Glomerular endothelial cell (primary cell): Measurements from ENCODE around the gene RALGPS1. TPM values are rescaled to one million over a fixed set of nuclear protein-coding genes. Genes with fewer than 3 reads are reported as not detected.

Experiments used
- DNase-seq: peaks from one replicate; pipeline ENCODE4 v3.0.0-alpha.2; 2011; ENCODE audit warnings: low read depth, low spot score; ENCODE audit errors: extremely low read depth
- total RNA-seq: library from RNA; depleted of rRNA; stranded (reverse); fragments of >200 nt; gene quantifications from 2 replicates; pipeline ENCODE4 v1.2.3, GENCODE V29; 2015

Gene RALGPS1
- total RNA-seq, 1 donor from 2014 or later = 7.2 TPM

DNA sequence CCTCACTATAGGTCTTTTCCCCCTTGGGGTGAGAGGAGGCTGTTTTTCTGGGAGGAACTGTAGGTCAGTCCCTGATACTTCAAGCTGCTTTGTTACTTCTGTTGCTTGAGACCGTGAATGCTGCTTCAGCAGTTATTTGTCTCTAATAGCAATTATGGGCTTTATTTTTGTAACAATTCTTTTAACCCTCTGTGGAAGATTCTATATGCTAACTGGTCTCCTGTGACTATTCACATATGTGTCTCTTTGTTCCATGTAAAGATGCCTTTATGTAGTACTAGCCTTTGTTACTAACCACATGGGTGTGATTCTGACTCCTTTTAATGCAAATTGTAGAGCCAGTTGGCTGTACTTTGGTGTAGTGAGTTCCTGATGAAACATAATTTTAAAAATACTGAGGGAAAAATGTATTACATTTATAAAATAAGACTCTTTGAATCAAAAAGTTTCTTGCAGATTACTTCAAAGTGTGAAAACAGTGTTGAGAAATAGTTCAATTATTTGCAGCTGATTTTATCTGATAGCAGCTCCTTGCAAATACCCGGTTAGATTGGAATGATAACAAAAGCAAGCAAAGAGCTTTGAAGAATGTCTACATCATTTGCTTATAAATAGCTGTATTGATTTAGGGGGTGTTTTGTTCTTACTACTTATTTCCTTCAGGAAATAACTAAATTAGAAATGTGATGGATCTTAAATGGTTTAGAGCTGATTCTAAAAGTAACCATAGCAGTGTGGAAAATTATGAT, 161.2 kb downstream of the RALGPS1 start:
- DNase-seq = no peak

DNA sequence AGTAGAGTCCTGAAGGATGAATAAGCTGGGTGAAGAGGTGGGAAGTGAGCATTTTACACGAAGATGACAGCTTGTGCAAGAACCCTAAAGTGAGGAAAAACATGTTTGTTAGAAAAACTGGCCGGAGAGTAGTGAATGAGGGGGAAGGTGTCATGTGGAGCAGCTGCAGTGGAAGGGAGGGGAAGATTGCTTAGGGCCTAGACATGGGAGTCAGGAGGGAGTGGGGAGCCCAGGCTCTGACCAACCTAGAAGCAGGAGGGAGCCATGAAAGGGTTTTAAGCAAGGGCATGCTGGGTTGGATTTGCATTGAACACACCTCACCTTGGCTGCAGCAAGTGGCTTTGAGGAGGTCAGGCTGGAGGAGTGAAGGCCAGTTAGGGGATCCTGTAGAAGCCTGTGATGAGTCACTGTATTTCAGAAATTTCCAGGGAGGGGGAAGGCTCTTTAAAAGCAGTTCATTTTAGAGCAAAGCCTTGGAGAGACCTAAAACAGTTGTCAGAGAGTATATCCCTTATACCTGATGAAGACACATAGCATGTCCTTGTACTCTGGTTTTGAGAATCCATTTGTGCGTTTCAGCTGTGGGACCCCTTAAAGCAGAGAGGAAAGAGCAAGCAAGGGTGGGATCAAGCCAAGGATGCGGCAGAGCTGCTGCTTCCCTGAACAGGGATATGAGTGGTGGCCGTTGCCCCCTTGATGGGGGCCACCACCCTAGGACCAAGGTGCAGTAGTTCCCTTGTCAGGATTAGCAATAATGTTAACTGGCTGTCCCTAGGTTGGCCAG, 162.5 kb downstream of the RALGPS1 start:
- no peak for DNase-seq

DNA sequence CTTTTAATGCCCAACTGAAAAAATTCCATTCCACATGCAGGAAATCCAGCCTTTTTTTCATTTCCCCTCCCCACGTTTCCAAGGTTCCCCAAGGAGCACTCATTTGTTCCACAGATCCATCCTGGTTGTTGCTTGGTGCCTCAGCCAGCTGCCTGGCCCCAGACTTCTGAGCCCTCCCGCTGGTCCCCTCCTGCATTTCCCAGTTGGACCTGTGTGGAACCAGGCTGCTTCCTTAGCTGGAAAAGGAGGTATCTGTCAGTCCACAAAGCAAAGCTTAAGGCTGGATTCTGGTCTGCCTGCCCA, 163.0 kb downstream of the RALGPS1 start:
- no peak for DNase-seq

DNA sequence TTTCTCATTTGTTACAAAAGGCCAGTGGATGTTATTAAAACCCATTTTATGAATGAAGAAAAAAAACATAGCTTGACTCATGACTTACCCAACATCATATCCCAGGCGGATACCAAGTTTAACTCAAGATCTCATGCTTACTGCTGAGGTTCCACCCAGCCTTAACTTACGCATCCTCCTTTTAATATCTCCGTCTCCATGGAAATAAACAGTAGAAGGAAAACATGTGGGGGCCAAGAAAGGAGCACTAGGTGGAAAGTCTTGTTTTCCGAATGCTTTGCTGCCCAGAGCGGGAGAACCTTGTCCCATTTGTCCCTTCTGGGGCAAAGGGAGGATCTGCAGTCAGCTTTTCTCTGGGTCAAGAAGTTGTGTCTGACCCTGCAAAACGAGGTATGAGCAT, 163.8 kb downstream of the RALGPS1 start:
- no peak for DNase-seq

DNA sequence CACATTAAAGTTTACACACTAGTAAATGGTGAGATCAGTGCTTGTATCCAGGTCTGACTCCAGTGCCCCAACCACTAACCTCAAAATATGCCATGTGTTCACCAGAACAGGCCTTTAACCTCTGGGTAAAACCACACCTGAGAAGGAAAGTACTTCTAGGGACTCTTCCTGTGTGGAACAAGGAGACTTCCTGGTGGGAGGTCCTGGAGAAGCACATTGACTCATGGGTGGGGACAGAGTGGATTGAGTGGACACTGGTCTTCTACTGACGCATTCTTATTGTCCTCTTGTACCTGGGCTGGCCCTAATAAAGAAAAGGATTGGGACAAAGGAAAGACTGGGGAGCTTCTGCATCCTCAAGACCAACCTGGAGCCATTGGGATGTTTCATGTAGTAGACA, 164.4 kb downstream of the RALGPS1 start:
- no peak for DNase-seq

DNA sequence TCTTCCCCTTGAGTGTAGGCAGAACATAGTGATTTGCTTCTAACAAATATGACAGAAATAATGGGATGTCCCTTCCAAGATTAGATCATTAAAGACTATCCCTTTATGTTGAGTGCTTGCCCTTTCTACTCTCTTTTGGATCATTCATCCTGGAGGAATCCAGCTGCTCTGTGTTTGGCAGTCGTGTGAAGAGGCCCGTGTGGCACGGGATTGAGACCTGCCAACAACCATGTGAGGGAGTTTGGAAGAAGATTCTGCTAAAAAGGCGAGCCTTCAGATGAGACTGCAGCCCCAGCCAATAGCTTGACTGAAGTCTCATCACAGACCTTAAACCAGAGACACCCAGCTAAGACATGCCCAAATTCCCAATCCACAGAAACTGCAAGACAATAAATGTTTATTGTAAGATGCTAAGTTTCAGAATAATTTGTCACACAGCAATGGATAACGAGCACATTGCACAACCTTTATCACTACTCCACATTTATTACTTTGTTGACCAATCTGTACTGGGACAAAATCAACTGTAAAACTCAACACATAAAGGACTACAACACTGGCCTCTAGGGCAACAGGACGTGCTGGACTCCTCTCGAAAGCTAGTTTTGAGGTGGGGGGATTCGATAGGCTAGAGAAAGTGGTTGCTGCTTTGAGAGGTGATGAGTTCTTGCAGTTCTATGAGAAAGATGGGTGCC, 165.0 kb downstream of the RALGPS1 start:
- DNase-seq = no peak

DNA sequence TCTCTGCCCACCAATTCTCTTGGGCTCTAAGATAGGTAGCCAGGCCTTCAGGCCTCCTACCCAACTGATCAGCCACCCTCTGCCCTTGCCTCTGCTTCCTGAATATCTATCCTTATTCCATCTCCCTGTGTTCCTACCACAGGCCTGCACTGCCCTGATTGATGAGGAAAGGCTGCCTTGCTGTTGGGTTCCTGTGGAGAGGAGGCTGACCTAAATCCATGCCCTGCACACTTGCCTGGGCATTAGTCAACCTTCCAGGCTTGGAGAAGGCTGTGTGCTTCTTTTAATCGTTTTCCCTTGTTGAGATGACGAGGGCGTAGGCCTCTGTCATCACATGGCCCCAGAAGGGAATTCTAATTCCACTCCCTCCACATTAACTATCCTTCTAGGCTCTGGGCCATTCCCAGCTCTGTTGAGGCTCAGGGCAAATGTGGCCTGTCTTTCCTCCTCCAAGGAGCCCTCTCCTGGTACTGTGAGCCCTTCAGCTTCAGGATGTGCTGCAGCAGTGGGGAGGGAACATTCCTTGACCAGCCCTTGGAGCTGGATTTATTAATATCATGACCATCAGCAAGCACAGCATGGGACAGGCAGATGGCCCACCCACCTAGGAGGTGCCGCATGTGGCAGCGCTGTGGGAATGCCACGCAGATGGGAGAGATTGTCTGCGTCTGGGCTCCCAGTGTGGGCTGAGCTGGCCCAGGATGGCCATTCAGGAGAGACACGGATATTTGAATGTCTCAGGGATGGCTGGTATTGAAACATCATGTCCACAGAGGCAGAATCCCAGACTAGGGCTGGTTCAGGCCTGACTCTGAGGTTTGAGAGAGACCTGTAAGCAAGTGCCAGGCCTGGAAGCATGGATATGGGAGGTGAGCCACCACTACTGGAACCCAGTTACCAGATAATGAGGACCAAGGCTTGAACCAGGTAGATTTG, 166.9 kb downstream of the RALGPS1 start:
- DNase-seq = no peak

DNA sequence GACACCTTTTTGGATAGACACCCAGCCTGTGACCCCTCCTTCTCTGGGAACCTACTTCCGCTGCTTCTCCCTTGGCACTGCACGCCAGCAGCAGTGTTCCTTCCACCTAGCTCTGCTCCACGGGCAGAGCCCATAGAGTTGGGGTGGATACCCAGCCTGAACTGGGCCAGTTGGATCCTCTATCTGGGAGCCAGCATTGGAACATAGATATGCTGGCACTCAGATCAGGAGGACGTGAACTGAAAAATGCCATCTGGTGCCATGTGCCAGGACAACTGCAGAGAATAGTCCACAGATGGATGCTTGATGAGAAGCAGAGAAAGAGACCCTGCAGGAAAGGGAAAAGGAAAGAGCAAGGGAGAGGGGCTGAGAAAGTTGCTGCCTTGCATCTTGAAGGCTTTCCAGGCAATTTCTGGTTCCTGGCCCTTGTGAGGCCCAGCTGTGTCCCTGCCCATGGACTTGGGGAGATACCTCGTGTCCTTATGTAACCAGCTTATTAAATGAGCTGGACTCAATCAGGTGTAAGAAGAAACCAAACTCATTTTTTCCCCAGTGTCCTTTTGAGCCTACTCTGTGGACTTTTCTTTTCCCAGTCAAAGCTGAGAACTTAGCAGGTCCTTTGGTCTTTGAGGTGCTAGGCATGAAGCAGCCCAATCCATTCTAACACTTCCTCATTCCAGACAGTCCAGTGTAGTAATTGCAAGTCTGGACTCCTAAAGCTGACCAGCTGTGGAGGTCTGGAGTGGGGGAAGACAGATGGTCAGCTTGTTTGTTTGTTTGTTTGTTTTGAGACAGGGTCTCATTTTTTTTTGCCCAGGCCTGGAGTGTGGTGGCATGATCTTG, 168.8 kb downstream of the RALGPS1 start:
- no peak for DNase-seq

DNA sequence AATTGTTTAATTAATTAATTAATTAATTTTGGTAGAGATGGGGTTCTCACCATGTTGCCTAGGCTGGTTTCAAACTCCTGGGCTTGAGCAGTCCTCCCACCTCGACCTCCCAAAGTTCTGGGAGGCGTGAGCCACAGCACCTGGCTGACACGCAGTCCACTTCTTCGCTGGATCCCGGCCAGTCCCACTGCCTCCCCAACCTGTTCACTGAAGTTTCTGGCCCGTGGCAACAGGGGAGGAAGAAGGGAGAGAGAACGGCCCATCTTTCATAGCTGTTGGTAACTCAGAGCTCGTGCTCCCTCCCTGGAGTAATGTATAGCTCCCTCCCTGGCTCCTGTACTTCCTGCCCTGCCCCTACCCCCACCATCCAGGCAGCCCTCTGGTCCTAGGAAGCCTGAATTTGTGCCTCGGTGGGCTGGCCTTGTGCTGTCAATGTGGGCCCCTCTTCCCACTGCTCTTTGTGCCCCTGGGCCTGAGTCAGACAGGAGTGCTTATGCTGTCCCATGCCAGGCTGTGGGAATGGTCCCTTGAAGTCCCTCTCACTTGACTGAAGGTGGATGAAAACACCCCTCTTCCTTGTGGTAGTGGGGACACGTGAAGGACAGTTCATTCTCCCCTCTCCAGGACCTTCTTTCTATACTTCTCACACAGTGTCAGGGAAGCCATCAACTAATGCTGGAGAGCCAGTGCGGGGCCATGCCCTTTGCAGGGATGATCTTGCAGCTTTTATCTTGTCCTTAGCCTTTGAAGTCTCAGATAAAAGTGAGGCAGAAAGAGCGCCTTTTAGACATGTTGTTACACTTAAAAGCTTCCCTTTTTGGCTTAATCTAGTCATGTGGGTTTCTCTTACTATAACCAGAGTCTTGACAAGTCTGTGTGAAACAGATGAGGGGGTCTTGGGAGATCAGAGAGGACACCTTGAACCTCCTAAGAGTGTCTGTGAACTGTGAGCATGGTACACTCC, 169.8 kb downstream of the RALGPS1 start:
- DNase-seq = no peak

DNA sequence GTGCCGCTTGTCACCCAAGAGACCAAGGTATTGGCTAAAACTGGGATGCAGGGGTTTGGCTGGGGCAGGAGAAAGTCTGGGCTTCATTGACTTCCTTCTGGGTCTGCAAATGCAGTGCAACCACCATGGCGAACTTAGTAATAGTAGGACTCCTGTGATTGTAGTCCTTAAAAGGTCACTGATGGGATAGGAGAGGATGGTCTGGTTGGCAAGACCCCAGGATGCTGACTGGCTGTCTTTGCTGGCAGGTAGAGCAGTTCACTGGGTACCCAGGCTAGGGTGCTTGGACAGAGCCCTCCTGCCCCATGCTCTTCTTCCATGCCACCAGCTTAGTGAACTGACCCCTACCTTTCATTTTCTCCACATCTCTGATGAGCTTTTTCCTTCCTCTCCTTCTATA, 170.6 kb downstream of the RALGPS1 start:
- DNase-seq = no peak

DNA sequence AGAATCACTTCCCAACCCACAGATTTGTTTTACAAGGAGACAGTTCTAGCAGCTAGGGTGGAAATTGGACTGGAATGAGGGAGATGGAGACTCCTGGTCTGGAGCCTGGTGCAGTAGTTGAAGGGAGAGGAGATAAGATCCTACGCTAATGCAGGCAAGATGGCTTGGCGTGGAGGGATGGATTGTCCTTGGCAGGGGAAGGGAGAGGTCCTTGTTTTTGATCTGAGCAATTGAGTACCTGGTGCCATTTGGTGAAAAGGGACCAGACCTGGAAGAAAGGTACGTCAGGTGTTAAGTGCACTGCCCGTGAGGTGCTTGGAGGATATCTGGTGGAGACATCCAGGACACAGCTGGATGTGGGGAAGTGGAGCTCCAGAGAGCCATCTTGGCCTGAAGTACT, 172.2 kb downstream of the RALGPS1 start:
- DNase-seq = no peak

DNA sequence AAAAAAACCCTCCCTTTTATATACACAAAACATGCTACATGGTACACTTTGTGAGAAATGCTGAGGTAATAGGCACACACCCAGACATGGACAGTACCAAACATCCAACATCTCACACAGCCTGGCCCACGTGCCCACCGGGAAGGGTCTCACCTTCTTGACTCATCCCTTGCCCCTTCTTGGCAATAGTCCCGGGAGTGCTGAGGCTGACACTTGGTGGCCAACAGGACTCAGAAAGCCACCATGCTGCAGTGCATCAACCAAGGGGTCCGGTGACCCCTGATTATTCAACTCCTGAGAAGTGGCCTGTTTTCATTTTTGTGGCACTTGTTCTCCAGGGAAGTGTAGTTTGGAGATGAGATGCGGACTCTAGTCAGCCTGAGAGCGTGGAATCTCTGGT, 172.8 kb downstream of the RALGPS1 start:
- DNase-seq = no peak

DNA sequence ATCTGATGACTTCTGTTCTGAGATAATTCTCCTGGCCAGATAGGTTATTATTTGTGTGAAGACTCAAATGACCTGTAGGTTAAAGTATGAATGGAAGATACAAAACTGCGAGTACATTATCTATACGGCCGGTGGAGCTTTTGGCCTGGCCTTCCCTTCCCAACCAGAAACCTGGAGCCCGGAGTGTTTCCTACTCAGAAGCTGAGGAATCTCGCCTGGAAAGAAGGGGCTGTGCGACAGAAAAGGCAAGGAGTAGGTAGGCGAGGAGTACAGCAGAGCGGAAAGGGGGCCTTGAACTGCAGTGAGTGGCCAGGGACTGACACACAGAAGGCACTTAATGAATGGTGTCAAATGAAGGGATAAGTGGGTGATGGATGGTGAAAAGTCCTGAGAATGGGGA, 173.3 kb downstream of the RALGPS1 start:
- no peak for DNase-seq

DNA sequence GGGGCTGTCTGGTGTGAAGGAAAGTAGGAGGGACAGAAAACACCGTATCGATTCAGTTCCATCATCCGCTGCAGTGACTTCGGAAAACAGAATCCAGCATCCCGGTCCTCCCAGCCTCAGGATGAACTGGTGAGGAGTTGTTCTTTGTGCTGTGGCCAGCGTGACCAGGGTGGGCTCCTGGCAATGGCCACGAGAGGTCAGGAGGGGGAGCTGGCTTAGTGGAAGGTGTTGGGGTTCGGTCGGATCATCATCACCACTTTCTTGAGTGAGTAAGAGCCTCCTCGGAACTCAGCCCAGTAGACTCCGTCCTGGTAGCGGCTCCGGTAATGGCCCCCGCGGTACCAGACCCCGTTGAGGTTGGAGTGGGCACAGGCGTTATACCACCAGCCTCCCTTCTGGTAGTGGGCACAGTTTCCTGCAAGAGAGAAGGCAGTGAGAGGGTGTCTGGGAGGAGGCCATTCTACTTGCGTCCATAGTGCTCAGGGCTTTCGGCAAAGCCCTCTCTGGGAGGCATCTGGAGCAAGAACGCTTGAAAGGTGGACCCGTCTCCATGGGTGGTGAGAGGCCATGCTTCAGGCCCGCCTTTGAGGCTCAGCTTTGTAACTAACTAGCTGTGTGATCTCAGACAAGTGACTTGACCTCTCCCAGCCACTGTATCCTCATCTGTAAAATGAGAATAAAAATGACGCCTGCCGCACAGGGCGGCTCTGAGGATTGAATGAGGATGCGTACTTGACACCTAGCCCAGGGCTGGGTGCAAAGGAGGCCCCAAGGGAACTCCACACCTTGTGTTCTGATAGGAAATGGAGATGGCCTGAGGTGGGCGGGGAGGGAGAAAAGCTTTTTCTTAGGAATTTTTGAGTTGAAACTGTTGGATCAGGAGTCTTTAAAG, 174.4 kb downstream of the RALGPS1 start:
- DNase-seq = no peak

DNA sequence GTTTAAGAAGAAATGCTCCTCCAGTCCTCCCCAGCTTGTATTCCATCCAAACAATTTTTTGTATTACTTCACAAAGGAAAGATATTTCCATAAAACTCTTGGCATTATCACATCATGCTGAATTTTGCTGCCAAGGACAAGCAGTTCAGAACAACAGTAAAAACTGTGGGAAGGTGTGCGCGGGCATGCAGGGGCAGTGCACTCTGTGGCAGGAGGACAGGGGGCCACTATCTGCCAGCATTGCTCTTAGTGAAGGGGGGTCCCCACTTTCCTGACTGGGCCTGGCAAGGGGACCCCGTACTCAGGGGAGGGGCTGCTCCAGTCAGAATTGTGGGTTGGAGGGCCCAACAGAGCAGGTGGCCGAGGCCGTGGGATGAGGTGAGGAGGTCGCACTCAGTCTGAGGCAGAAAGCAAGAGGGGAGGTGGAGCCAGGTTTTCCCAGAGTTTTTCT, 175.1 kb downstream of the RALGPS1 start:
- no peak for DNase-seq

DNA sequence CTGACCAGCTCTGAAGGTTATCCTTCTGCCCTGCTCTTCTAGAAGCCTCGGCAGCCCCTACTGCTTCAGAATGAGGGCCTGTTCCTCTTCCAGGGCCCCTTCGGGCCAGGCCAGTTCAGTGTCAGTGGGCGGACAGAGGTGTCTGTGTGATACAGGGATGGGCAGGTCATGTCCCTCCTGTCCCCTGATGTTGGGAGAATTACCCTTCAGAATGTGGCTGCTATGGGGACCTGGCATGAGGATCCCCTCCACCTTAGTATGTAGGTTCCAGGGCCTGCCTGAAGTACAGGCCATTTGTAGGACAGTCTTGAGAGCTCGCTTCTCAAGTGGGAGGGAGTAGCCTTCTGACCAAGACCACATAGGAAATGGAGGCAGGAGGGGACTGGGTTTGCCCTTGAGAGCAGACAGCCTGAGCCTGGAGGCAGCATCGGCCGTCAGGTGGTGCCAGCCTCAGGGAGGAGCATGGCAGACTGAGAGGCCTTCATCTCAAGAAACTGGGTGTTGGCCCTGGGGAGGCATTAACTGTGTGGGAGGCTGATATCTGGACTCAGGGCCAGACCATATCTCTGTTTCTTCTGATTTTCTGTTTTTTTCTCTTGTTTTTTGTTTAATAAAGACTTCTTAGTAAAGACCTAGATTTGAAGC, 175.9 kb downstream of the RALGPS1 start:
- no peak for DNase-seq

DNA sequence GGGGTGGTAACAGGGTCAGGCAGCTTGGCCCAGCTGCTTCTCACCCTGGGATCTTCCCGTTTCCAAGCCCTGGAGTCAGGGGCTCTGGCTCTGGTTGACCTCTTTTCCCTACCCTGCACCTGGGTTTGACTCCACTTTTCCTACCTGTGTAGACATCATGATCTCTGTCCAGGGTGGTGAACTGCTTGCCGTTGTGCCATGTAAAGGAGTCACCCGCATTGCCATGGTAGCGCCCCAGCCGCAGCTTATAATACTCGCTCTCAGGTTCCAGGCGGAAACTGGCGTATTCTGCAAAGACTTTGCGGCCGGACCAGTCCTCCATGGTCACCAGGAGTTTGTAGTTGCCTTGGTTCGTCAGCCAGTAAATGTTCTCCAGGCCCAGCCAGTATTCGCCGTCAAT, 176.9 kb downstream of the RALGPS1 start:
- no peak for DNase-seq
